Activated naive CD8-positive, alpha-beta T cell (primary cell): ENCODE results near the gene SLC39A10.
"Not testable (repeated sequence)": the region's sequence is repeated elsewhere in the genome, so short reads cannot be mapped to it uniquely, and the experiment has no call there.

Source experiments
- H3K27ac Mint-ChIP-seq: one replicate; pipeline ENCODE4 v1.8.0; 2021; ENCODE audit warnings: mixed read lengths
- H3K27me3 Mint-ChIP-seq: one replicate; pipeline ENCODE4 v1.8.0; 2021; ENCODE audit warnings: mixed read lengths
- H3K36me3 Mint-ChIP-seq: one replicate; pipeline ENCODE4 v1.8.0; 2021; ENCODE audit warnings: mixed read lengths
- H3K4me1 Mint-ChIP-seq: one replicate; pipeline ENCODE4 v1.8.0; 2021; ENCODE audit warnings: low read depth, mixed read lengths
- H3K4me3 Mint-ChIP-seq: one replicate; pipeline ENCODE4 v1.8.0; 2021; ENCODE audit warnings: mild to moderate bottlenecking, mixed read lengths
- H3K9me3 Mint-ChIP-seq: one replicate; pipeline ENCODE4 v1.8.0; 2021; ENCODE audit warnings: low read depth, mixed read lengths

The SLC39A10 gene

DNA sequence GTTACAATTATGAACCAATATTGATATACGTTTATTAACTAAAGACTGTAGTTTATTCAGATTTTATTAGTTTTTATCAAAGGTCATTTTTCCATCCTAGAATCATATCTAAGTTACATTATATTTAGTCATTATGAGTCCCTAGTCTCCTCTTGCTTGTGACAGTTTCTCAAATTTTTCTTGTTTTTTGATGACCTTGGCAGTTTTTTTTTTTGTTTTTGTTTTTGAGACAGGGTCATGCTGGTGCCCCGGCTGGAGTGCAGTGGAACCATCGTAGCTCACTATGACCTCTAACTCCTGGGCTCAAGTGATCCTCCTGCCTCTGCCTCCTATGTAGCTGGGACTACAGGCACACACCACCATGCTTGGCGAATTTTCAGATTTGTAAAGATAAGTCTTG, 18.3 kb upstream of the SLC39A10 start:
- peaks cover 2% of the 10 kb centered on the region for H3K36me3 Mint-ChIP-seq

GRCh38 chr2:195639238-195639858, 17.7 kb upstream of the SLC39A10 start:
- no peaks in the 10 kb centered on the region for H3K9me3 Mint-ChIP-seq
- H3K27ac Mint-ChIP-seq, result no peak overlapping the region
- peaks cover under 1% of the 10 kb centered on the region for H3K4me1 Mint-ChIP-seq
- no peak overlapping the region for H3K4me3 Mint-ChIP-seq
- peaks cover 2% of the 10 kb centered on the region for H3K36me3 Mint-ChIP-seq
- H3K27me3 Mint-ChIP-seq, result no peaks in the 10 kb centered on the region

More for the DNA sequence above, 18.3 kb upstream of the SLC39A10 start:
- Mint-ChIP-seq H3K27me3 (no peaks in the 10 kb centered on the region), H3K4me1 (peaks cover 4% of the 10 kb centered on the region), H3K4me3 (no peak overlapping the region), H3K9me3 (no peaks in the 10 kb centered on the region), H3K27ac (no peak overlapping the region)

GRCh38 chr2:195639959-195640358, 17.1 kb upstream of the SLC39A10 start:
- Mint-ChIP-seq H3K4me1 (no peaks in the 10 kb centered on the region), H3K27me3 (no peaks in the 10 kb centered on the region), H3K36me3 (peaks cover 2% of the 10 kb centered on the region), H3K27ac (no peak overlapping the region), H3K4me3 (no peak overlapping the region), H3K9me3 (no peaks in the 10 kb centered on the region)

GRCh38 chr2:195642027-195642678, 14.9 kb upstream of the SLC39A10 start:
- no peaks in the 10 kb centered on the region for H3K36me3 Mint-ChIP-seq
- H3K4me1 Mint-ChIP-seq, result peaks cover 3% of the 10 kb centered on the region
- no peak overlapping the region for H3K4me3 Mint-ChIP-seq
- H3K27ac Mint-ChIP-seq, result no peak overlapping the region
- no peaks in the 10 kb centered on the region for H3K9me3 Mint-ChIP-seq
- H3K27me3 Mint-ChIP-seq, result no peaks in the 10 kb centered on the region

GRCh38 chr2:195642679-195643068, 14.4 kb upstream of the SLC39A10 start:
- Mint-ChIP-seq H3K36me3 (no peaks in the 10 kb centered on the region), H3K4me1 (peaks cover 3% of the 10 kb centered on the region), H3K27me3 (no peaks in the 10 kb centered on the region), H3K4me3 (no peak overlapping the region), H3K27ac (no peak overlapping the region), H3K9me3 (no peaks in the 10 kb centered on the region)

DNA sequence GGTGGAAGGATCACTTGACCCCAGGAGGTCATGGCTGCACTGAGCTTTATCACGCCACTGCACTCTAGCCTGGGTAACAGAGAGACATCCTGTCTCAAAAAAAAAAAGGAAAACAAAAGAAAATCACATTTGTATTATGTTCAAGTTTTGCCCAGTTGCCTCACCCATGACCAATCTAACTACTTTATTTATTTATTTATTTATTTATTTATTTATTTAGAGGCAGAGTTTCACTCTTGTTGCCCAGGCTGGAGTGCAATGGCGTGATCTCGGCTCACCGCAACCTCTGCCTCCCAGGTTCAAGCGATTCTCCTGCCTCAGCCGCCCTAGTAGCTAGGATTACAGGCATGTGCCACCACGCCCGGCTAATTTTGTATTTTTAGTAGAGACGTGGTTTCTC, 12.3 kb upstream of the SLC39A10 start:
- not testable (repeated sequence) for H3K27ac Mint-ChIP-seq, H3K9me3 Mint-ChIP-seq, H3K4me3 Mint-ChIP-seq, H3K27me3 Mint-ChIP-seq, H3K36me3 Mint-ChIP-seq
- peaks cover 11% of the 10 kb centered on the region for H3K4me1 Mint-ChIP-seq

DNA sequence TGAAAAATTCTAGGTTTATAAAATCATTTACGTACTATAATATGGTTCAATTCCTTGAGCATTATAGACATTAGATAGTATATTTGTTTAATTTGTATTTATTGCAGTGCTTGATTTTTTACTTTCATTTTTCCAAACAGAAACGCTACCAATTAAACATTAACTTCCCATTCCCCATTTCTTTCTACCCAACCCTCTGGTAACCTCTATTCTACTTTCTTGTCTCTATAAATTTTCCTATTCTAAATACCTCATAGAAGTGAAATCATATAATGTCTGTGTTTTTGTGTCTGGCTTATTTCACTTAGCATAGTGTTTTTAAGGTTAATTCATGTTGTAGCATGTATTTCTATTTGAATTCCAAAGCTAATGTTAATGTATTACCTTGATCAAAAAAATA, 11.6 kb upstream of the SLC39A10 start:
- H3K9me3 Mint-ChIP-seq, result no peaks in the 10 kb centered on the region
- no peaks in the 10 kb centered on the region for H3K36me3 Mint-ChIP-seq
- H3K4me3 Mint-ChIP-seq, result no peak overlapping the region
- no peak overlapping the region for H3K27ac Mint-ChIP-seq
- no peaks in the 10 kb centered on the region for H3K27me3 Mint-ChIP-seq
- H3K4me1 Mint-ChIP-seq, result peaks cover 14% of the 10 kb centered on the region

DNA sequence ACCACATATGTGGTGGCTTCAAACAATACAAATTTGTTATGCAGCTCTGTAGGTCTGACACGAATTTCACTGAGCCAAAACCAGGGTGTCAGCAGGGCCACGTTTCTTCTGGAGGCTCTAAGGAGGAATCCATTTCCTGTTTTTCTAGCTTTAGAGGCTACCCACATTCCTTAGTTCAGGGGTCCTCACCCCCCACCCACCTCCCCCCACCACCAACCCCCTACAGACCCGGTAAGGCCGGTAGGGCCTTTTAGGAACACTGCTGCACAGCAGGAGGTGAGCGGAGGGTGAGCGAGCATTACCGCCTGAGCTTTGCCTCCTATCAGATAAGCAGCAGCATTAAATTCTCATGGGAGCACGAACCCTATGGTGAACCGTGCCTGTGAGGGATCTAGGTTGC, 10.6 kb upstream of the SLC39A10 start:
- Mint-ChIP-seq H3K36me3 (no peaks in the 10 kb centered on the region), H3K4me3 (no peak overlapping the region), H3K4me1 (peaks cover 14% of the 10 kb centered on the region), H3K27ac (no peak overlapping the region), H3K27me3 (no peaks in the 10 kb centered on the region), H3K9me3 (no peaks in the 10 kb centered on the region)

- H3K4me3 Mint-ChIP-seq, result no peak overlapping the region
- H3K27me3 Mint-ChIP-seq, result no peaks in the 10 kb centered on the region
- H3K27ac Mint-ChIP-seq, result no peak overlapping the region
- peaks cover 3% of the 10 kb centered on the region for H3K36me3 Mint-ChIP-seq
- H3K9me3 Mint-ChIP-seq, result no peaks in the 10 kb centered on the region
- H3K4me1 Mint-ChIP-seq, result peaks cover 14% of the 10 kb centered on the region
These were observed 9.7 kb upstream of the SLC39A10 start for GRCh38 chr2:195647302-195647701.

DNA sequence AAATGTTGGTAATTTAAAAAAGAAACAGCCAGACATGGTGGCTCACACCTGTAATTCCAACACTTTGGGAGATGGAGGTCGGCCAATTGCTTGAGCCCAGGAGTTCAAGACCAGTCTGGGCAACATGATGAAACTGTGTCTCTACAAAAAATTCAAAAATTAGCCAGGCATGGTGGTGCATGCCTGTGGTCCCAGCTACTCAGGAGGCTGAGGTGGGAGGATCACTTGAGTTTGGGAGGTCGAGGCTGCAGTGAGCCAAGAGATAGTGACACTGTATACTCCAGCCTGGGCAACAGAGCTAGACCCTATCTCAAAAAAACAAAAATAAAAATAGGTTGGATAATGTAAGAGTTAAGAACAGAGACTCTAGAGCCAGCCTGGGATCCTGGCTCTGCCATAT, 8.7 kb upstream of the SLC39A10 start:
- Mint-ChIP-seq H3K27ac (peak overlapping the region; percentile 85), H3K4me1 (peaks cover 14% of the 10 kb centered on the region)
- not testable (repeated sequence) for H3K36me3 Mint-ChIP-seq, H3K9me3 Mint-ChIP-seq, H3K27me3 Mint-ChIP-seq, H3K4me3 Mint-ChIP-seq

GRCh38 chr2:195648787-195649186, 8.2 kb upstream of the SLC39A10 start:
- peaks cover 14% of the 10 kb centered on the region for H3K4me1 Mint-ChIP-seq

DNA sequence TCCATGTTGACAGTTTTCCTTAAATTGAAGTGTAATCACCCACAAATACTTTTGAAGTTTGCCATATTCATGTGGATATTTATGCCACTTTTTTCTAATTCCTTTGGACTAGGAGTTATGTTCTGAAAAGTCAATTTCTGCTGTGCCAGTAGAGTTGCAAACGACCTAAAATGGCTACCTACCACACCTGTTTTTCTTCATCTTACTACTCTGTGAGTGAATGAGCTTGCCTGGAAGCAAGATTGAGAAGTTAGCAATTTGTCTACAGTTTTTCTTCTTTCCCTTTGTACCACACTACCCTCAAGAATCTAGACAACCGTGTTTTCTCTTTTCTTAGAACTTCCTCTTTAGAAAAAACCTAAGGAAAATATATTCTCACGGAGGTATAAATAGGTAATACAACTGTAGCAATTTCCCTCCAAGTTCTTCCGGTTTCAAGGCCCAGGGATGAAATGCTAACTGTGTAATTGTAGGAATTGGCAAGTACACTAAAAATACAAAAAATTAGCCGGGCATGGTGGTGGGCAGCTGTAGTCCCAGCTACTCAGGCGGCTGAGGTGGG, 7.3 kb upstream of the SLC39A10 start:
- Mint-ChIP-seq H3K4me1 (peaks cover 14% of the 10 kb centered on the region), H3K27ac (no peak overlapping the region), H3K36me3 (peaks cover 3% of the 10 kb centered on the region), H3K9me3 (no peaks in the 10 kb centered on the region), H3K27me3 (no peaks in the 10 kb centered on the region), H3K4me3 (no peak overlapping the region)

More at GRCh38 chr2:195648787-195649186, 8.2 kb upstream of the SLC39A10 start:
- Mint-ChIP-seq H3K27me3 (no peaks in the 10 kb centered on the region), H3K4me3 (peak overlapping the region; percentile 75), H3K36me3 (peaks cover 3% of the 10 kb centered on the region), H3K27ac (peak overlapping the region; percentile 85), H3K9me3 (no peaks in the 10 kb centered on the region)

- no peak overlapping the region for H3K27ac Mint-ChIP-seq
- H3K27me3 Mint-ChIP-seq, result no peaks in the 10 kb centered on the region
- H3K9me3 Mint-ChIP-seq, result no peaks in the 10 kb centered on the region
- no peak overlapping the region for H3K4me3 Mint-ChIP-seq
- H3K4me1 Mint-ChIP-seq, result peaks cover 16% of the 10 kb centered on the region
- peaks cover 3% of the 10 kb centered on the region for H3K36me3 Mint-ChIP-seq
These were observed 6.0 kb upstream of the SLC39A10 start for GRCh38 chr2:195651046-195651445.

DNA sequence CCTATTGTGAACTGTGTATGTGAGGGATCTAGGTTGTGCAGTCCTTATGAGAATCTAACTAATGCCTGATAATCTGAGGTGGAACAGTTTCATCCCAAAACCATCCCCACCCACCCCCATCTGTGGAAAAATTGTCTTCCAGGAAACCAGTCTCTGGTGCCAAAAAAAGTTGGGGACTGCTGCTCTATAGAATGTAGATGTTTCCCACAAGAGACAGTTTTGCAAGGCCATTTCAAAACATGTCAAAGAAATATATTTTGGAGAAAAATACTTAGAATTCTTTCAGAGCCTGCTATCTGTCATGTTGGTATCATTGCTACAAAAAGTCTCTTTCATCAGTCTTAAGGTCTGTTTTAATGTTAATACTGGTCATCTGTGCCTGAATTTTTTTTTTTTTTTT, 4.1 kb upstream of the SLC39A10 start:
- Mint-ChIP-seq H3K4me3 (no peak overlapping the region), H3K36me3 (peaks cover 3% of the 10 kb centered on the region), H3K9me3 (no peaks in the 10 kb centered on the region), H3K27ac (no peak overlapping the region), H3K4me1 (peaks cover 19% of the 10 kb centered on the region), H3K27me3 (no peaks in the 10 kb centered on the region)

GRCh38 chr2:195656161-195656858, 716 bp upstream of the SLC39A10 start:
- Mint-ChIP-seq H3K27me3 (no peaks in the 10 kb centered on the region), H3K4me1 (peaks cover 28% of the 10 kb centered on the region), H3K9me3 (no peaks in the 10 kb centered on the region), H3K4me3 (peak overlapping the region; percentile 94), H3K36me3 (peaks cover 9% of the 10 kb centered on the region), H3K27ac (peak overlapping the region; percentile 99)
